RWPE1 (cell line): ENCODE data around the gene PCDHGA9.

Experiments used
- CTCF ChIA-PET: fragments of 350-600 bp; sonication (Branson Sonifier 250); formaldehyde crosslinking; extraction: SDS; loops from one replicate; lab custom pipeline; 2021; lab: Yijun Ruan, JAX
- POLR2A ChIA-PET: fragments of 400-600 bp; formaldehyde crosslinking; extraction: SDS; loops from one replicate; lab custom pipeline; 2020; ENCODE audit warnings: antibody characterized with exemption; ENCODE audit not compliant: low non-redundant PET; lab: Yijun Ruan, JAX
- DNase-seq: peaks from one replicate; pipeline ENCODE4 v3.0.0; 2012; ENCODE audit warnings: low spot score
- H3K27ac ChIP-seq: fragments of 450-650 bp; 2 replicates; pipeline ENCODE4 v1.5.1; 2017
- CTCF ChIP-seq: fragments of 450-650 bp; conservative IDR thresholded peaks from 2 replicates; pipeline ENCODE4 v1.5.1; 2017; ENCODE audit warnings: low read depth, mild to moderate bottlenecking

PCDHGA9 gene

GRCh38 chr5:141360685-141361084, 41.9 kb upstream of the PCDHGA9 start:
- H3K27ac ChIP-seq: no peak overlapping the region
- DNase-seq: no peak
- TF ChIP-seq CTCF: no peak
- POLR2A ChIA-PET: no interaction called here
- CTCF ChIA-PET: interaction anchor here (0.6 to 2.7 kb wide), 9 partner anchors 9 to 258 kb away, joined by 3 to 16 read pairs (median 4); partner anchors contain the start of genes DIAPH1, PCDHGA1, PCDHGA10 and PCDHGB1

DNA sequence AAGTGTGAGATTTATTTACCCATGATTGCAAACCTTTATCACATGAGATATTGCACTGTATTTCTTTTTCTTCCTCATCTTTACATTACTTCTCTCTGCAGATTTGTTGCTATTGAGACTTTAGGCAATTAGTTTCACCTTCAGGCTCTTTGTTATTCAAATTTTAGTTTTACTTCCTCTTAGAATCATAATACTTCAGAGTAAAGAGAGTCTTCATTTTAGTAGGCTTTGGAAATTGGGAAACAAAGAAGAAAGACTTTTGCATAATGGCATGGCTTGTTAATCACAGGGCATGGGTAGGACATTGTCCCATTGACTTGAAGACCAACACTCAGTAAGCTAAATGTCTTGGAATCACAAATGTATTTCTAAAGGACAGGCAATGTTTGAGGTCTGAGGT, 39.9 kb upstream of the PCDHGA9 start:
- POLR2A ChIA-PET: no interaction called here
- TF ChIP-seq CTCF: no peak
- no peak for DNase-seq
- CTCF ChIA-PET: no interaction called here
- H3K27ac ChIP-seq: no peak overlapping the region

DNA sequence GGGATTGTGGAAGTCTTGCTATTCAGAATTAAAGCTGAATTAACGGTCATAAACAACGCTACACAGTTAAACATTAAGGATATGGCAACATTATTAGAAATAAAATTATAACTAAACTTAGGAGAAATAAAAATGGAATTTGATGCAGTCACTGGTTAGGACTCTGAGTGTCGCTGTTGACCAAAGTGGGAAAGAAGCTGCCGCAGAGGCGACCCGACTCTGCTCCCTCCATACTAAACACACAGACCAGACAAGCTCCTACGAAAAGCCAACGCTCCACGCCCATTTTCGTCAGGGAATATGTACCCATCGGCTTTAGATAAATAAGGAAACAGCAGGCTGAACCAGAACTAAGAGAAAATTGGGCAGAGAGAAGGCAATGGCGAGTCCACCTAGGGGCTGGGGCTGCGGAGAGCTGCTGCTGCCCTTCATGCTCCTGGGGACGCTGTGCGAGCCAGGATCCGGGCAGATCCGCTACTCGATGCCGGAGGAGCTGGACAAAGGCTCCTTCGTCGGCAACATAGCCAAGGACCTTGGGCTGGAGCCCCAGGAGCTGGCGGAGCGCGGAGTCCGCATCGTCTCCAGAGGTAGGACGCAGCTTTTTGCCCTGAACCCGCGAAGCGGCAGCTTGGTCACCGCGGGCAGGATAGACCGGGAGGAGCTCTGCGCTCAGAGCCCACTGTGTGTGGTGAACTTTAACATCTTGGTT, 38.5 kb upstream of the PCDHGA9 start, which contains the start of gene PCDHGA5:
PCDHGA5 (plus strand) TSS at position 211 of the 709 bp plus-strand sequence; CDS start at position 380, 169 bp downstream.
- H3K27ac ChIP-seq: no peak within 1 kb of the TSS
- no peak for DNase-seq
- ChIA-PET CTCF (interaction anchor here (0.6 to 1.0 kb wide), 4 partner anchors 10 to 1472 kb away, joined by 3 to 4 read pairs (median 4); partner anchors contain the start of gene PCDHGA6), POLR2A (no interaction called here)
- TF ChIP-seq CTCF: no peak

GRCh38 chr5:141366016-141366896, 36.3 kb upstream of the PCDHGA9 start:
- H3K27ac ChIP-seq: no peak overlapping the region
- ChIA-PET CTCF (no interaction called here), POLR2A (no interaction called here)
- DNase-seq: no peak
- no peak for TF ChIP-seq CTCF

DNA sequence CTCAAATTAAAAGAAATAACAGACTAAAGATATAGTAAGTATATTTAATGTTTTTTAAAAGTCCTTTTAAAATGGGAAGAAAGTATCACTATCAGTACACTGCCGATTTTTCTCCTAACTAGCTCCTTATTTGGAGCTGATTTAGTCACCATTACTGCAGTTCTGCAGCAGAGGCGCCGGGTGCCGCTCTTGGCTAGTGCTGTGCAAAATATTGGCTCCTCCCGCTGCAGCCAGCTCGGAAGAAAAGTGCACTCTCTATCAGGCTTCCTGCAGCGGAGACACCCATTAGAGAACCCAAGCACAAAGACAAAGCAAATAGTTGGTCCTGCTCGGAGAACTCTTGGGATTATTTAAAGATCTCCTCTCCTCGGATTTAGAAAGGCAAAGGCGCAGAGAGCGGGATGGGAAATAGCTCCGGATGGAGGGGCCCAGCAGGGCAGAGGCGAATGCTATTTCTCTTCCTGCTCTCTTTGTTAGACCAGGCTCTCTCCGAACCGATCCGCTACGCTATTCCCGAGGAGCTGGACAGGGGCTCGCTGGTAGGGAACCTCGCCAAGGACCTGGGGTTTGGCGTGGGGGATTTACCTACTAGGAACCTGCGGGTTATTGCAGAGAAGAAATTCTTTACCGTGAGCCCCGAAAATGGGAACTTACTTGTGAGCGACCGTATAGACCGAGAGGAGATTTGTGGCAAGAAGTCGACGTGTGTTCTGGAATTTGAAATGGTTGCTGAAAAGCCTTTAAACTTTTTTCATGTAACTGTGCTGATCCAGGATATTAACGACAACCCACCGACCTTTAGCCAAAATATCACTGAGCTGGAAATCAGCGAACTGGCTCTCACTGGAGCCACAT, 32.4 kb upstream of the PCDHGA9 start, which contains the start of gene PCDHGB3:
PCDHGB3 (plus strand) TSS at position 249 of the 855 bp plus-strand sequence; CDS start at position 402, 153 bp downstream.
- no peak within 1 kb of the TSS for H3K27ac ChIP-seq
- ChIA-PET CTCF (interaction anchor here (0.5 to 1.8 kb wide), 14 partner anchors 10 to 197 kb away, joined by 3 to 7 read pairs (median 4); partner anchors contain the start of genes PCDHB11, PCDHB14, PCDHGA2 and PCDHGB1), POLR2A (no interaction called here)
- peak; percentile 32 for TF ChIP-seq CTCF
- DNase-seq: no peak
